WERI-Rb-1 (cell line): ENCODE measurements around the gene ADARB1.
A peak's percentile ranks its signal among the peaks of the same experiment; 100 is the strongest.

Experiments
- DNase-seq: peaks from one replicate; pipeline ENCODE4 v3.0.0-alpha.2; 2020
- H3K27ac ChIP-seq: fragments of 250-450 bp; sonication (Bioruptor Pico); 2 replicates; pipeline ENCODE4 v1.5.1; 2020; ENCODE audit warnings: mild to moderate bottlenecking, moderate library complexity
- H3K27me3 ChIP-seq: fragments of 250-450 bp; sonication (Bioruptor Pico); 2 replicates; pipeline ENCODE4 v1.5.1; 2021; ENCODE audit warnings: mild to moderate bottlenecking, low read depth, moderate library complexity; ENCODE audit not compliant: insufficient read depth, severe bottlenecking
- H3K36me3 ChIP-seq: fragments of 250-450 bp; sonication (Bioruptor Pico); 2 replicates; pipeline ENCODE4 v1.5.1; 2020; ENCODE audit warnings: mild to moderate bottlenecking, moderate library complexity
- H3K4me3 ChIP-seq: 2 replicates; pipeline ENCODE4 v1.5.1; 2011; ENCODE audit warnings: low read depth, mild to moderate bottlenecking, control low read depth, low read length
- H3K9me3 ChIP-seq: fragments of 250-450 bp; sonication (Bioruptor Pico); 2 replicates; pipeline ENCODE4 v1.5.1; 2021; ENCODE audit warnings: mild to moderate bottlenecking, moderate library complexity; ENCODE audit not compliant: severe bottlenecking
- TF ChIP-seq, protein P1 (sequence below): IDR thresholded peaks from 2 replicates; pipeline ENCODE4 v1.5.1; 2011; ENCODE audit warnings: low read depth, mild to moderate bottlenecking, control low read depth, inconsistent platforms, low read length

Gene ADARB1

GRCh38 chr21:45078877-45079281 is 4.5 kb downstream of the ADARB1 start:
- H3K4me3 ChIP-seq, result no peak overlapping the region
- no peak for DNase-seq

DNA sequence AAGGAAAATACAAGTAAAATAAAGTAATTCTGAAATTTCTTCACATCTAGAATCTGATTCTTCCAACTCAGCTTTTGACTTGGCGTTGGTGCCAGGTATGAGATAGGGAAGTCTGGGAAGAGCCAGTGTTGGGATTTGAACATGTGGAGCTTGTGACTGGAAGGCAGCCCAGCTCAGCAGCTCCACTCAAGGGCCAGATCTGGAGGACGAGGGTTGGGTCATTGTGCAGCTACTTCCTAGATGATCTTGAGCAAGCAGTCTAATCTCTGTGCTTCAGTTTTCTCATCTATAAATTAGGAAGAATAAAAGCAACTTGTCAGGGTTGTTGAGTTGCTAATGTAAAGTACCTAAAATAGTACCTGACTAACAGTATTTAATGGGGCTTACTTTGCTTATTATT is 5.0 kb downstream of the ADARB1 start:
- H3K4me3 ChIP-seq, result no peak overlapping the region
- no peaks in the 10 kb centered on the region for H3K9me3 ChIP-seq
- TF ChIP-seq, protein P1, sequence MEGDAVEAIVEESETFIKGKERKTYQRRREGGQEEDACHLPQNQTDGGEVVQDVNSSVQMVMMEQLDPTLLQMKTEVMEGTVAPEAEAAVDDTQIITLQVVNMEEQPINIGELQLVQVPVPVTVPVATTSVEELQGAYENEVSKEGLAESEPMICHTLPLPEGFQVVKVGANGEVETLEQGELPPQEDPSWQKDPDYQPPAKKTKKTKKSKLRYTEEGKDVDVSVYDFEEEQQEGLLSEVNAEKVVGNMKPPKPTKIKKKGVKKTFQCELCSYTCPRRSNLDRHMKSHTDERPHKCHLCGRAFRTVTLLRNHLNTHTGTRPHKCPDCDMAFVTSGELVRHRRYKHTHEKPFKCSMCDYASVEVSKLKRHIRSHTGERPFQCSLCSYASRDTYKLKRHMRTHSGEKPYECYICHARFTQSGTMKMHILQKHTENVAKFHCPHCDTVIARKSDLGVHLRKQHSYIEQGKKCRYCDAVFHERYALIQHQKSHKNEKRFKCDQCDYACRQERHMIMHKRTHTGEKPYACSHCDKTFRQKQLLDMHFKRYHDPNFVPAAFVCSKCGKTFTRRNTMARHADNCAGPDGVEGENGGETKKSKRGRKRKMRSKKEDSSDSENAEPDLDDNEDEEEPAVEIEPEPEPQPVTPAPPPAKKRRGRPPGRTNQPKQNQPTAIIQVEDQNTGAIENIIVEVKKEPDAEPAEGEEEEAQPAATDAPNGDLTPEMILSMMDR, result no peak
- H3K27ac ChIP-seq, result no peak overlapping the region
- no peaks in the 10 kb centered on the region for H3K27me3 ChIP-seq
- DNase-seq, result no peak
- H3K36me3 ChIP-seq, result peaks cover 11% of the 10 kb centered on the region

More at GRCh38 chr21:45078877-45079281, 4.5 kb downstream of the ADARB1 start:
- TF ChIP-seq, protein P1, result no peak
- H3K27ac ChIP-seq, result no peak overlapping the region
- H3K36me3 ChIP-seq, result peaks cover 11% of the 10 kb centered on the region
- no peaks in the 10 kb centered on the region for H3K9me3 ChIP-seq
- no peaks in the 10 kb centered on the region for H3K27me3 ChIP-seq

GRCh38 chr21:45080232-45080631 is 5.9 kb downstream of the ADARB1 start:
- Histone ChIP-seq H3K27ac (no peak overlapping the region), H3K9me3 (no peaks in the 10 kb centered on the region), H3K4me3 (no peak overlapping the region), H3K36me3 (peaks cover 11% of the 10 kb centered on the region), H3K27me3 (no peaks in the 10 kb centered on the region)
- TF ChIP-seq, protein P1, result no peak
- no peak for DNase-seq

DNA sequence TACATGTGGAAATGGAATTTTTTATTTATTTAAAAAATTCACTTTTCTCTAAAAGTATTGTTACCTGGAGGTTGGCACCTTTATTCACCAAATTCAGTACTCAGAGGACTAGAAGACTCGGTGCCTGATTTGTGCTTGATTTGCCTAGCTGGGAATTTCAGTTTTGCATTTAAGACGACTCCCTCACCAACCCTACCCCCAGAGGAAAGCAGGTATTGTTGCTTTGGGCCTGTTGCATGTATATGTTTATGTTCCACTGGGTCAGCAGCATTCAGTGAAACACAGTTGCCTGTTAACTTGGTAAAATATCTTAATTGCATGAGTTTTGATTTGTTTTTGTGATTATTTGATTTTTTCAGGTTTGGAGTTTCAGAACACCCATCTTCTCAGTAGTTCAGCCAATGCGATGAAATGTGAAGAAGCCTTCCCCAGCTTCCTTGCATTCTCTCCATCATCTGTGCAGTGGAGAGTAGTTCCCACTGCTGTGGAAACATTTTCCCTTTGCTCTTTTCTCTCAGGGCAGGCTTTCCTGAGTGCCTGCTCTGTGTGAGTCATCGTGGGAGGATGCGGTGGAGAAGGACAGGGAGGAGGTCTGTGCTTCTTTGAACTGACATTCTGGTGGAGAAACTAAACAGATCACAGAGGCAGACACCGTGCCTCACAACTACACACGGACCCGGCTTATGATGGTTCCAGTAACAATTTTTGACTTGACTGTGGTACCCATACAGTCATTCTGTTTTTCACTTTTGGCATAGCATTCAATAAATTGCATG is 6.4 kb downstream of the ADARB1 start:
- no peak for DNase-seq
- no peaks in the 10 kb centered on the region for H3K27me3 ChIP-seq
- no peak overlapping the region for H3K27ac ChIP-seq
- TF ChIP-seq, protein P1, result no peak
- peaks cover 11% of the 10 kb centered on the region for H3K36me3 ChIP-seq
- no peak overlapping the region for H3K4me3 ChIP-seq
- H3K9me3 ChIP-seq, result no peaks in the 10 kb centered on the region

- H3K9me3 ChIP-seq, result no peaks in the 10 kb centered on the region
- H3K4me3 ChIP-seq, result no peak overlapping the region
- no peak for DNase-seq
- TF ChIP-seq, protein P1, result no peak
- no peaks in the 10 kb centered on the region for H3K27me3 ChIP-seq
- H3K27ac ChIP-seq, result no peak overlapping the region
- H3K36me3 ChIP-seq, result peaks cover 11% of the 10 kb centered on the region
Observed at GRCh38 chr21:45081636-45082035, 7.3 kb downstream of the ADARB1 start.

DNA sequence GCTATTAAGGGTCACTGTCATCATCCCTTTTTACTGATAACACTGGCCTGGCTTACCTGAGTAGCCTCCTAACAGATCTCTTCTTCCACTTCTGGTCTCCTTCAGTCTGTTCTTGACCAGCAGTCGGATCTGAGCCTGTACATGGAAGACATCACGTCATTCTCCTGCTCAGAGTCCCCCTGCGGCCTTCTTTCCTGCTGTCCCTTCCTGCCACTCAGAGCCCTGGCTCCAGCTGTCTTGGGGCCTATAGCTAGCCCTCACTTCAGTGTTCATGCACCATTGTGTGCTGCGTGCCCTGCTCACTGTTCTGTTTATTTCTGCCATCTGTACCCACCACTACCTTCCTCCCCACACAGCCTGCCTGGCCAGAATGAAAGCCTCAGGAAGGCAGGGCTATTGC is 8.4 kb downstream of the ADARB1 start:
- Histone ChIP-seq H3K27me3 (no peaks in the 10 kb centered on the region), H3K36me3 (peaks cover 11% of the 10 kb centered on the region), H3K27ac (no peak overlapping the region), H3K9me3 (no peaks in the 10 kb centered on the region), H3K4me3 (no peak overlapping the region)
- TF ChIP-seq, protein P1, result no peak
- DNase-seq, result peak; percentile 76
